ENCODE data around the gene SMG5. TPM values are rescaled to one million over a fixed set of nuclear protein-coding genes. Genes with fewer than 3 reads are reported as not detected.
A peak's percentile ranks its signal among the peaks of the same experiment; 100 is the strongest.

Gene SMG5
- total and polyA plus RNA-seq, 8 donors = 49.5 to 71.1 (median 54.6) TPM

DNA sequence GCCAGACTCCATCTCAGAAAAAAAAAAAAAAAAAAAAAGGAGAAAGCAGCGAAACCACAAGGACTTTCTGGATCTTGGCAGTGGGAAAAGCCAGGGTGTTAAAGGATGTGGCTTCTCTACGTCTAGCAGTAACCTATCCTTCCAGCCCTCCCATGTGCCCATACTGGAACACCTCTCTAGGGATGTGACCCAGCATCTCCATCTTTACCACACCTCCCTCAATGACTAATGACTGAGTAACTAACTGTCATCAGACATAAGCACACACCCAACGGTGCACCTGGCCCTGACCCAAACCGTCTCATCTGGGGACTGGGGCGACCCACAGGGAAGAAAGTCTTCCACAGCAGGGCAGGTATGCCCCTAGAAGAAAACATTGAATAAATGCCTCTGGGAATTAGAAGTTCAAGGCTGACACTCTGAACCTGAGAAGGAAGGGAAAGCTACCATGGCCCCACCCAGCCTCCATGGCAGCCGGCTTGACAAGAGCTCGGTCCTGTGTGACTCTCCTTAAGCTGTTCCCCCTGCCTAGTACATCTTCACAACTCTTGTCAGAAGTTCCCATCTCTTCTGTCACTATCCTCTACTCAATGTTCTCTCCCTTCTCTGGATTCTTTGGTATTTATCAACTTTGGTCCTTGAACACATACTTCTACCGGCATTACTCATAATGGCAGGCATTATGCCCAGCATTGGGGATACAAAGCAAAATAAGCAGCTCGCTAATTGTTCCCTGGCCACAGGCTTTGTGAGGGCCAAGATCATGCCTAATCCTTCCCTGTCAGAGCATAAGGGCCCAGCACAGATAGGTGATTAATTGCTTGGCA is 20.0 kb downstream of the SMG5 start:
- DNase-seq (no peak), ATAC-seq (peak; percentile 43)
- Histone ChIP-seq H3K27ac (no peak overlapping the region), H3K4me1 (no peaks in the 10 kb centered on the region), H3K27me3 (no peaks in the 10 kb centered on the region), H3K9me3 (no peaks in the 10 kb centered on the region), H3K36me3 (peaks cover 4 to 99% of the 10 kb centered on the region in 2 donors), H3K4me3 (no peak overlapping the region)
- intact Hi-C loops (cut with DNase I) = no loop called here
- TF ChIP-seq, protein P1, sequence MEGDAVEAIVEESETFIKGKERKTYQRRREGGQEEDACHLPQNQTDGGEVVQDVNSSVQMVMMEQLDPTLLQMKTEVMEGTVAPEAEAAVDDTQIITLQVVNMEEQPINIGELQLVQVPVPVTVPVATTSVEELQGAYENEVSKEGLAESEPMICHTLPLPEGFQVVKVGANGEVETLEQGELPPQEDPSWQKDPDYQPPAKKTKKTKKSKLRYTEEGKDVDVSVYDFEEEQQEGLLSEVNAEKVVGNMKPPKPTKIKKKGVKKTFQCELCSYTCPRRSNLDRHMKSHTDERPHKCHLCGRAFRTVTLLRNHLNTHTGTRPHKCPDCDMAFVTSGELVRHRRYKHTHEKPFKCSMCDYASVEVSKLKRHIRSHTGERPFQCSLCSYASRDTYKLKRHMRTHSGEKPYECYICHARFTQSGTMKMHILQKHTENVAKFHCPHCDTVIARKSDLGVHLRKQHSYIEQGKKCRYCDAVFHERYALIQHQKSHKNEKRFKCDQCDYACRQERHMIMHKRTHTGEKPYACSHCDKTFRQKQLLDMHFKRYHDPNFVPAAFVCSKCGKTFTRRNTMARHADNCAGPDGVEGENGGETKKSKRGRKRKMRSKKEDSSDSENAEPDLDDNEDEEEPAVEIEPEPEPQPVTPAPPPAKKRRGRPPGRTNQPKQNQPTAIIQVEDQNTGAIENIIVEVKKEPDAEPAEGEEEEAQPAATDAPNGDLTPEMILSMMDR (IDR thresholded peaks at IDR 0.05) = no peak

DNA sequence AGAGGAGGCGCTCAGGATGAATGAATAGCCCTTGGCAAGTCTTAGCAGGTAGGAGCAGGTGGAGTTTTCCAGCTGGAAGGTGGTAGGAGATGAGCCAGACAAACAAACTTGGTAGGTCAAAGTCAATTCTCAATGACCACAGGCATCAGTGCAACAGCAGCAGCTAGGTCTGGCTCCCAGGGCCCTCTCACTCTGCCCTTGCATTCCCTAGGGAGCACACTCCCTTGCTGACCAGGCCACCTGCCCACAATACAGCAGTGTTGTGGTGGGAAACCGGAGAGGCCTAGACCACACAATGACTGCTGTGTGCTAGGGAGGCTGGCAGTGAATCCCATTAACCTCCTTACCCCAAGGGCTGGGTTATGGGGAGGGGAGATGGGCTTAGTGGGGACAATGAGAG is 21.7 kb downstream of the SMG5 start:
- no peaks in the 10 kb centered on the region for H3K27me3 ChIP-seq
- H3K4me1 ChIP-seq = no peaks in the 10 kb centered on the region
- no peak overlapping the region for H3K27ac ChIP-seq
- H3K9me3 ChIP-seq = no peaks in the 10 kb centered on the region
- peaks cover 4 to 99% of the 10 kb centered on the region in 2 donors for H3K36me3 ChIP-seq
- DNase-seq (no peak), ATAC-seq (no peak)
- intact Hi-C loops (cut with DNase I) = no loop called here
- H3K4me3 ChIP-seq = no peak overlapping the region
- TF ChIP-seq, protein P1 (IDR thresholded peaks at IDR 0.05) = no peak

DNA sequence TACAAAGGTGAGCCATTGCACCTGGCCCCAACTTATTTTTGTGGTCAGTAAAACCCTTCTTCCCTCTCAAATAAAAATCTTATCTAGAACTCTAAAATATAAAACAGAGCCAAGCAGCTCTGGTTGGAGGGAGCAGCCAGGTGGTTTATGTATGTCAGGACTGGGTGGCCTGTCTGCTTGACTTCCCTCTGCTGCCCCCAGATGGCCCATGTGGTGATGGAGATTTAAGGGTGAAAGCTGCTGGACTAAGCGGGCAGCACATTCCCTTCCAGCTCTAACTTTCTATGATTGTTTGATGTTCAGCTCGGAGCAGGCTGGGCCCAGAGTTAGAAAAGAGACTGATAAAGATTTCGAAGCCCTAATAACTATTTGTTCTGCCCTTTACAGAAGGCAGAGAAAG is 22.8 kb downstream of the SMG5 start:
- Histone ChIP-seq H3K36me3 (peaks cover 4 to 99% of the 10 kb centered on the region in 2 donors), H3K27ac (no peak overlapping the region), H3K4me1 (no peaks in the 10 kb centered on the region), H3K27me3 (no peaks in the 10 kb centered on the region), H3K4me3 (no peak overlapping the region), H3K9me3 (no peaks in the 10 kb centered on the region)
- no peak for ATAC-seq
- DNase-seq = no peak
- TF ChIP-seq, protein P1 (IDR thresholded peaks at IDR 0.05) = no peak
- intact Hi-C loops (cut with DNase I) = no loop called here

DNA sequence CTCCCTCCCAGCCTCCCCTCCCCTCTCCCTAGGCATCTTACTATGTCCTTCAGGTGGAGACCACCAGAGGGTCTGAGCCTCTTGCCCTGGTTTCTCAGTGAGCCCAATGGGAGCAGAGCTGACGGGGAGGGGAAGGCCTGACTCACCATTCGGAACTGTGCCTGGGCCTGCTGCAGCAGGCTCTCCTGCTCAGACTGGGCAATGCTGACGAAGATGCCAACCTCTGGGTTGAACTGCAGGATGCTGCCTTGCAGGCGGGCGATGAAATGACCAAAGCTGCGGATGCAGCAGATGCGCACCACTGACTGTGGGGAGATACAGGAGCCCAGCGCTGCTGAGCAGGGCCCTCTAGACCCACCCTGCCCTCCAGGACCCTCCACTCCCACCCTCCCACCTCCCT is 23.8 kb downstream of the SMG5 start:
- intact Hi-C loops (cut with DNase I) = no loop called here
- no peaks in the 10 kb centered on the region for H3K9me3 ChIP-seq
- H3K4me1 ChIP-seq = no peaks in the 10 kb centered on the region
- TF ChIP-seq, protein P1 (IDR thresholded peaks at IDR 0.05) = no peak
- peaks cover 4 to 100% of the 10 kb centered on the region in 2 donors for H3K36me3 ChIP-seq
- no peak overlapping the region for H3K4me3 ChIP-seq
- DNase-seq (no peak), ATAC-seq (no peak)
- no peaks in the 10 kb centered on the region for H3K27me3 ChIP-seq
- H3K27ac ChIP-seq = no peak overlapping the region

DNA sequence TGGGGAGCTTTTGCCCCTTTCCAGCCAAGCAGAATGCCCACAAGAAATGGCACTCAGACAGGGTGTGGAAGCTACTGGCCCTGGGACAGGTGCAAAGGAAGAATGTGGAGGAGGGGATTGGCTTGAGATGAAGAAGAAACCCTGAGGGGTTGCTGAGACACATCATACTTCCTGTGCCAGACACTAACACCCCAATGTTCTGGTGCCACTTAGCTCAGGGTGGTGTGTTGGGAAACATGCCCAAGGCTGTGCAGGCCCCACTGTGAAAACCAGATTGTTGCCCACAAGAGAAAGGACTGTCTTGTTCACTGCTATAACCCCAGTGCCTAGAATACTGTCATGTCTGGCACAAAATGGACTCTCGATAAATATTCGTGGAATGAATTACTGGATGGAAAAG is 24.9 kb downstream of the SMG5 start:
- DNase-seq = no peak
- Histone ChIP-seq H3K36me3 (peaks cover 4 to 100% of the 10 kb centered on the region in 2 donors), H3K4me3 (no peak overlapping the region), H3K9me3 (no peaks in the 10 kb centered on the region), H3K4me1 (no peaks in the 10 kb centered on the region), H3K27me3 (no peaks in the 10 kb centered on the region), H3K27ac (no peak overlapping the region)
- TF ChIP-seq, protein P1 (IDR thresholded peaks at IDR 0.05) = no peak
- intact Hi-C loops (cut with DNase I) = no loop called here
- no peak for ATAC-seq
